Lower leg skin (tissue), 3 donors: ENCODE results near the gene THSD4.

Experiments
- CTCF ChIP-seq, 3 donors: fragments of 450-650 bp; IDR thresholded peaks; one replicate each; pipeline ENCODE4 v1.5.1; 2016; ENCODE audit warnings: antibody characterized with exemption in 3 of 3, mild to moderate bottlenecking in 3 of 3, moderate library complexity in 2 of 3
- POLR2A ChIP-seq, 2 donors: fragments of 450-650 bp; IDR thresholded peaks; one replicate each; pipeline ENCODE4 v1.6.1; 2016 to 2017; ENCODE audit warnings: antibody characterized with exemption in 2 of 2, mild to moderate bottlenecking in 1 of 2, moderate library complexity in 1 of 2

- TF ChIP-seq CTCF (IDR thresholded peaks at IDR 0.05) (no peak), POLR2A (IDR thresholded peaks at IDR 0.05) (no peak)
These were observed 544.4 kb downstream of the THSD4 start for GRCh38 chr15:71659730-71660067.
